T47D (cell line): ENCODE data around the gene MAD1L1.
"Not testable (repeated sequence)": the region's sequence is repeated elsewhere in the genome, so short reads cannot be mapped to it uniquely, and the experiment has no call there.

Experiments
- DNase-seq, 2 experiments: peaks; one replicate each; pipeline versions ENCODE4 v3.0.0 to v3.0.0-alpha.2; 2011 to 2012; ENCODE audit warnings: low read depth in 1 of 2, low spot score in 1 of 2
- JUND ChIP-seq: IDR thresholded peaks from 2 replicates; pipeline ENCODE4 v1.6.1; 2012; ENCODE audit warnings: low read depth
- in situ Hi-C: cut with HindIII; loops from 2 replicates; pipeline ENCODE4 v1.10.0; 2016; ENCODE audit warnings: low sequenced_read_pairs, low pct_unique_long_range_greater_than_20kb

Gene MAD1L1

GRCh38 chr7:1864161-1864940, 368.4 kb downstream of the MAD1L1 start:
- no peak for DNase-seq
- in situ Hi-C loops: no loop called here
- no peak for TF ChIP-seq JUND

GRCh38 chr7:1863091-1863900, 369.4 kb downstream of the MAD1L1 start:
- DNase-seq: no peak
- TF ChIP-seq JUND: no peak
- in situ Hi-C loops: no loop called here

DNA sequence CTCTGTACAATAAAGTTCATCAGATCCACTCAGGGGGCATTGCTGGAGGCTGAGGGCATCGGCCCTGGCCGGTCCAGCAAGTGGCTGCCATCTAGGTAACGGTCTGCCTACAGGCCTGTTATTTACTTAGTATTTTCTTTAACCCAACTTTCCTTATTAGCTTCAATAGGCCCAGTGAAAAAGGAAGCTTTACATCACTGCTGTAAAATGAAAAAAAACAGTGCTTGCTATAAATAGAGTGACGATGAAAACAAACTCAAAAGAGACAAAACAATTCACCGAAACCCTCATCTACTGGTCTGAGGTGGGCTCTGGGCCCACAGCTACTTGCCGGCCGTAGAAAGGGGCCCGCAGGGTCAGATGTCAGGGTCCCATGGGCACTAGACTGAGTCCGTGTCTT, 370.2 kb downstream of the MAD1L1 start:
- in situ Hi-C loops: no loop called here
- TF ChIP-seq JUND: no peak
- no peak for DNase-seq

- TF ChIP-seq JUND: no peak
- DNase-seq: no peak
- in situ Hi-C loops: no loop called here
Measured at GRCh38 chr7:1861799-1862458, 370.8 kb downstream of the MAD1L1 start.

DNA sequence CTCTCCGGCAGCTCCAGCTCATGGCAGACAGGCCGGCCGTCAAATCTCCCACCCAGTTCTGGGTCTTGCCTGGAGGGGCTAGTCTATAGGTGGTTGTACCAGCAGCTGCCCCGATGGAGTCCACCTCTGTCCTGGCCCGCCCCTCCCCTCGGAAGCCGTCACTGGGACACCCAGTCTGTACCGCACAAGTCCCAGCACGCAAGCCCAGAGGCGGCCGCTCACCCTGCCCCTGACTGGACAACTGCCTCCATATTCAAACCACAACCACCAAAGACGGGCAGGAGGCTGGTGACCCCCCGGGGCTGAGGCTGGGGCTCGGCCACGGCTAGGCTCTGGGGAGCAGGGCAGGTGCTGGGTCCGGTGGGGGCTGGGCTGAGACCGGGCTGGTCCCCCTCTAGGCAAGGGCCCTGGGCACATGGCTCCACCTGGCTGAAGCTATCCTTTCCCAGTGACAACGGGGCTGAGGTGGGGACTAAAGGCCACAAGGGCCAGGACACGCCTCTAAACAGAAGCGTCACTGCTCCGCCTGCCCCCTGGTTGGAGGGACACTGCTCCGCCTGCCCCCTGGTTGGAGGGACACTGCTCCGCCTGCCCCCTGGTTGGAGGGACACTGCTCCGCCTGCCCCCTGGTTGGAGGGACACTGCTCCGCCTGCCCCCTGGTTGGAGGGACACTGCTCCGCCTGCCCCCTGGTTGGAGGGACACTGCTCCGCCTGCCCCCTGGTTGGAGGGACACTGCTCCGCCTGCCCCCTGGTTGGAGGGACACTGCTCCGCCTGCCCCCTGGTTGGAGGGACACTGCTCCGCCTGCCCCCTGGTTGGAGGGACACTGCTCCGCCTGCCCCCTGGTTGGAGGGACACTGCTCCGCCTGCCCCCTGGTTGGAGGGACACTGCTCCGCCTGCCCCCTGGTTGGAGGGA, 371.6 kb downstream of the MAD1L1 start:
- in situ Hi-C loops, DNase-seq: not testable (repeated sequence)

GRCh38 chr7:1859266-1860035, 373.3 kb downstream of the MAD1L1 start:
- no peak for TF ChIP-seq JUND
- in situ Hi-C loops: no loop called here
- no peak for DNase-seq

DNA sequence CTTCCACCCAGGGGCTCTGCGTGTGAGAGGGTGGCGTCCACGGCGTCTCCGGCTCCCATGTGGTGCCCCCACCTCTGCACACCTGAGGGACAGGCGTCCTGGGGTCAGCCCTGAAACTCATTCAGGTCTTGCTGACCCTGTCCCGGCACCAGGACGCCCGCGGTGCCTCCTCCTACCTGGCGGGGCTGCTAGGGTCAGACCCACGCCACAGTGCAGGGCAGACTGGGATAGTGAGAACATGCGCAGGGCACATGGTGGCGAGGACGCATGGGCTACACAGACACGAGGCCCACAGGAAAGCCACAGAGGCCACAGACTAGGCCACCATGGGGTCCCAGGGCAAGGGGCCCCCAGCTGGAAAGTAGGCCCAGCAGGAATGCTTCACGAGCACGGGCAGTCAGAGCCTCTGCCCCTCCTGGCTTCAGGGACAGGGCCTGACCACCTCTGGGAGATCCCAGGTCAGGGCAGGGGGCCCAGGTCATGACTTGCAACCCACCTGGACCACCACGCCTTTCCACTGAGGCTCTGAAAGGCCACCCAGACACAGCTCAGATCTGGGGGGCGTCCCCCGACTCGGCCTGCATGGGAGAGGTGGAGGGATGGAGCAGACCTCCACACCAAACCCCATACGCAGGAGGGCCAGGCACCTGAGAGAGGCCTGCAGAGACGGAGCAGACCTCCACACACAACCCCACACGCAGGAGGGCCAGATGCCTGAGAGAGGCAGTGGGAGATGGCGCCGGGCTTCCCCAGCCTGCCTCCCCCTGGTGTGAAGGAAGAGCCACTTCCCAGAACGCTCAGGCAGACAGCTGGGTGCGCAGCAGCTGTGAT, 374.1 kb downstream of the MAD1L1 start:
- DNase-seq: no peak
- in situ Hi-C loops: no loop called here
- TF ChIP-seq JUND: no peak

- in situ Hi-C loops: no loop called here
- TF ChIP-seq JUND: no peak
- DNase-seq: no peak
Measured at GRCh38 chr7:1857487-1858421, 375.0 kb downstream of the MAD1L1 start.

DNA sequence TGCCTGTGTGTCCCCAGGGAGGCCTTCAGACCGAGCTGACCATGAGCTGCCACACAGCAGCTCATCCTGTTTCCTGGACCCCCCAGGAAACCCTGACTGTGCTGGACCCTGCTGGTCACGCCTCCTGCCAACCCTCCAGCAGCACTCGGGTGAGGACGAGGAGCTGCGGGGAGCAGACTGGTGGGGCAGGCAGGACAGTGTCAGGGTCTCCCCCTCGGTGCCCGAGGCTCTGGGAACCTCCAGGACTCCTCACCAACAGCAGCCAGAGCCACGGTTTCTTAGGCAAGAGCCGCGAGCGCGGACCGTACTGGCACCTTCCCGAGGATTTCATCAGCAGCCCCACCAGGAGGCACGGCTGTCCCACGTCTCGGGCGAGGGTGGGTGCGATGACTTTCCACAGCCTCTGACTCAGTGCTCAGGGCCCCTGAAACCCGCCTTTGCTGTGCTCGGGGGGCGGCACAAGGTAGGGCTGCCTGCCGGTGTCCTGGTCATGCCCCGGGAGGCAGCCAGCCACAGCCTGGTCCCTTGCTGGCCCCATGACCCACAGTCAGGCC, 375.8 kb downstream of the MAD1L1 start:
- TF ChIP-seq JUND: no peak
- in situ Hi-C loops: no loop called here
- DNase-seq: no peak
